ENCODE data around the gene CACNG7. TPM values are rescaled to one million over a fixed set of nuclear protein-coding genes. Genes with fewer than 3 reads are reported as not detected.

The CACNG7 gene
- total RNA-seq, 5 donors from 2014 or later (not counting 1 experiment from before 2014, with no cell fraction given): not detected

- Mint-ChIP-seq H3K27me3 (peaks cover 78 to 81% of the 10 kb centered on the region in 2 donors), H3K27ac (no peak overlapping the region), H3K9me3 (peaks cover 0 to 4% (median 0%) of the 10 kb centered on the region in 3 donors), H3K4me1 (peaks cover 26 to 46% (median 35%) of the 10 kb centered on the region in 3 donors), H3K4me3 (peak overlapping the region in 1 of 3 donors; percentile 16), H3K36me3 (no peaks in the 10 kb centered on the region)
- DNase-seq (no peak), ATAC-seq (replicated peaks in 1 of 4) (no peak)
- no peak overlapping the region for H3K4me3 ChIP-seq (ENCODE audit: control insufficient read depth in 1 of 2, extremely low read depth in 1 of 2, low read length in 1 of 2)
- H3K36me3 ChIP-seq (ENCODE audit: control insufficient read depth in 2 of 2, extremely low read depth in 1 of 2, insufficient read depth in 1 of 2, low read length in 1 of 2): no peaks in the 10 kb centered on the region
- no peaks in the 10 kb centered on the region for H3K9me3 ChIP-seq
- ChIA-PET CTCF (no interaction called here), POLR2A (no interaction called here)
- H3K27ac ChIP-seq (ENCODE audit: low read length): no peak overlapping the region
- WGBS (ENCODE audit: insufficient coverage): 3% methylated on average over 13 of the region's 13 CpGs
- H3K27me3 ChIP-seq (replicated peaks in 1 of 2; ENCODE audit: control insufficient read depth in 2 of 2, extremely low read depth in 1 of 2, insufficient read depth in 2 of 2, low read length in 1 of 2): peaks cover 9 to 86% of the 10 kb centered on the region in 2 experiments
- peaks cover 0 to 33% of the 10 kb centered on the region in 2 experiments for H3K4me1 ChIP-seq (ENCODE audit: control insufficient read depth in 1 of 2, extremely low read depth in 1 of 2, insufficient read depth in 2 of 2, low read length in 2 of 2)
Observed at GRCh38 chr19:53910170-53910518, 1.1 kb downstream of the CACNG7 start.

GRCh38 chr19:53912653-53913052, 3.6 kb downstream of the CACNG7 start:
- H3K4me1 Mint-ChIP-seq: peaks cover 17 to 25% (median 22%) of the 10 kb centered on the region in 3 donors
- no peak overlapping the region for H3K4me3 ChIP-seq (ENCODE audit: control insufficient read depth in 1 of 2, extremely low read depth in 1 of 2, low read length in 1 of 2)
- no peaks in the 10 kb centered on the region for H3K36me3 Mint-ChIP-seq
- no peaks in the 10 kb centered on the region for H3K9me3 ChIP-seq
- DNase-seq: no peak
- peaks cover 70 to 72% of the 10 kb centered on the region in 2 donors for H3K27me3 Mint-ChIP-seq
- POLR2A ChIA-PET: no interaction called here
- ATAC-seq (replicated peaks in 1 of 4): no peak
- peaks cover 7 to 74% of the 10 kb centered on the region in 2 experiments for H3K27me3 ChIP-seq (replicated peaks in 1 of 2; ENCODE audit: control insufficient read depth in 2 of 2, extremely low read depth in 1 of 2, insufficient read depth in 2 of 2, low read length in 1 of 2)
- 77% methylated on average over 16 of the region's 18 CpGs for WGBS (ENCODE audit: insufficient coverage)
- no peak overlapping the region for H3K27ac ChIP-seq (ENCODE audit: low read length)
- H3K27ac Mint-ChIP-seq: peak overlapping the region in 1 of 2 donors; percentile 46
- H3K4me3 Mint-ChIP-seq: no peak overlapping the region
- peaks cover 0 to 4% (median 0%) of the 10 kb centered on the region in 3 donors for H3K9me3 Mint-ChIP-seq
- H3K4me1 ChIP-seq (ENCODE audit: control insufficient read depth in 1 of 2, extremely low read depth in 1 of 2, insufficient read depth in 2 of 2, low read length in 2 of 2): peaks cover 0 to 18% of the 10 kb centered on the region in 2 experiments
- no peaks in the 10 kb centered on the region for H3K36me3 ChIP-seq (ENCODE audit: control insufficient read depth in 2 of 2, extremely low read depth in 1 of 2, insufficient read depth in 1 of 2, low read length in 1 of 2)
- CTCF ChIA-PET: no interaction called here

DNA sequence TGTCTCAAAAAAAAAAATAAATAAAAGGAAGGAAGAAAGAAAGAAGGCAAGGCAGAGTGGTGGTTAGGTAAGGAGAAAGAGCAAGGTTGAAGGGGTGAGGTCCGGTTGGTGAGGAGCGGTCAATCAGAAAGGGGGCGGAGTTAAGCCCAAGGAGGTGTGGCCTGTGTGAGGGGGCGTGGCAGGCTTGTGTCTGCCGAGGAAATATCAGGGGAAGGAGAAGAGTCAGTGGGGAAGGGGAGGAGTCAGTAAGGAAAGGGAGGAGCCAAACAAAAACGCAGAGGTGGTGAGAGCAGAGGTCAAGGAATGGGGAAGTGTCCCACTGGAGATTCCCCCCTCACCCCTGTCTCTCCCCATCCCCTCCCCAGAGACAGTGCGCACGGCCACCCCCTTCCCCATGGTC, 5.9 kb downstream of the CACNG7 start:
- Histone ChIP-seq H3K4me1 (ENCODE audit: control insufficient read depth in 1 of 2, extremely low read depth in 1 of 2, insufficient read depth in 2 of 2, low read length in 2 of 2) (no peaks in the 10 kb centered on the region), H3K9me3 (no peaks in the 10 kb centered on the region), H3K36me3 (ENCODE audit: control insufficient read depth in 2 of 2, extremely low read depth in 1 of 2, insufficient read depth in 1 of 2, low read length in 1 of 2) (no peaks in the 10 kb centered on the region), H3K27ac (ENCODE audit: low read length) (no peak overlapping the region), H3K27me3 (replicated peaks in 1 of 2; ENCODE audit: control insufficient read depth in 2 of 2, extremely low read depth in 1 of 2, insufficient read depth in 2 of 2, low read length in 1 of 2) (peaks cover 7 to 54% of the 10 kb centered on the region in 2 experiments), H3K4me3 (ENCODE audit: control insufficient read depth in 1 of 2, extremely low read depth in 1 of 2, low read length in 1 of 2) (no peak overlapping the region)
- DNase-seq (no peak), ATAC-seq (replicated peaks in 1 of 4) (no peak)
- Mint-ChIP-seq H3K27me3 (peaks cover 56% of the 10 kb centered on the region in 2 donors), H3K36me3 (no peaks in the 10 kb centered on the region), H3K9me3 (peaks cover 0 to 4% (median 0%) of the 10 kb centered on the region in 3 donors), H3K27ac (no peak overlapping the region), H3K4me1 (peaks cover under 1 to 8% (median 7%) of the 10 kb centered on the region in 3 donors), H3K4me3 (no peak overlapping the region)
- WGBS (ENCODE audit: insufficient coverage): 54% methylated on average over 4 of the region's 8 CpGs
- POLR2A ChIA-PET: no interaction called here
- CTCF ChIA-PET: no interaction called here

- 75% methylated on average over 2 of the region's 6 CpGs for WGBS (ENCODE audit: insufficient coverage)
- no peak overlapping the region for H3K27ac Mint-ChIP-seq
- Histone ChIP-seq H3K4me1 (ENCODE audit: control insufficient read depth in 1 of 2, extremely low read depth in 1 of 2, insufficient read depth in 2 of 2, low read length in 2 of 2) (no peaks in the 10 kb centered on the region), H3K27me3 (replicated peaks in 1 of 2; ENCODE audit: control insufficient read depth in 2 of 2, extremely low read depth in 1 of 2, insufficient read depth in 2 of 2, low read length in 1 of 2) (peaks cover 2 to 46% of the 10 kb centered on the region in 2 experiments), H3K9me3 (no peaks in the 10 kb centered on the region), H3K36me3 (ENCODE audit: control insufficient read depth in 2 of 2, extremely low read depth in 1 of 2, insufficient read depth in 1 of 2, low read length in 1 of 2) (no peaks in the 10 kb centered on the region), H3K4me3 (ENCODE audit: control insufficient read depth in 1 of 2, extremely low read depth in 1 of 2, low read length in 1 of 2) (no peak overlapping the region), H3K27ac (ENCODE audit: low read length) (no peak overlapping the region)
- peaks cover 46 to 47% of the 10 kb centered on the region in 2 donors for H3K27me3 Mint-ChIP-seq
- no peak for DNase-seq
- ChIA-PET CTCF (no interaction called here), POLR2A (no interaction called here)
- no peak overlapping the region for H3K4me3 Mint-ChIP-seq
- no peaks in the 10 kb centered on the region for H3K36me3 Mint-ChIP-seq
- no peak for ATAC-seq (replicated peaks in 1 of 4)
- H3K9me3 Mint-ChIP-seq: peaks cover 0 to 4% (median 0%) of the 10 kb centered on the region in 3 donors
- H3K4me1 Mint-ChIP-seq: no peaks in the 10 kb centered on the region
Observed at GRCh38 chr19:53916004-53916403, 6.9 kb downstream of the CACNG7 start.

- Mint-ChIP-seq H3K27me3 (peaks cover 33 to 34% of the 10 kb centered on the region in 2 donors), H3K9me3 (no peaks in the 10 kb centered on the region), H3K4me3 (no peak overlapping the region), H3K36me3 (no peaks in the 10 kb centered on the region), H3K4me1 (no peaks in the 10 kb centered on the region), H3K27ac (no peak overlapping the region)
- no peak for ATAC-seq (replicated peaks in 1 of 4)
- Histone ChIP-seq H3K27ac (ENCODE audit: low read length) (no peak overlapping the region), H3K9me3 (no peaks in the 10 kb centered on the region), H3K27me3 (replicated peaks in 1 of 2; ENCODE audit: control insufficient read depth in 2 of 2, extremely low read depth in 1 of 2, insufficient read depth in 2 of 2, low read length in 1 of 2) (peaks cover 0 to 33% of the 10 kb centered on the region in 2 experiments), H3K4me3 (ENCODE audit: control insufficient read depth in 1 of 2, extremely low read depth in 1 of 2, low read length in 1 of 2) (no peak overlapping the region), H3K4me1 (ENCODE audit: control insufficient read depth in 1 of 2, extremely low read depth in 1 of 2, insufficient read depth in 2 of 2, low read length in 2 of 2) (no peaks in the 10 kb centered on the region), H3K36me3 (ENCODE audit: control insufficient read depth in 2 of 2, extremely low read depth in 1 of 2, insufficient read depth in 1 of 2, low read length in 1 of 2) (no peaks in the 10 kb centered on the region)
- POLR2A ChIA-PET: no interaction called here
- CTCF ChIA-PET: interaction anchor here in 1 of 2 donors (0.6 kb wide), 1 partner anchor 55 kb away, joined by 4 read pairs; no protein-coding TSS in a partner anchor
- WGBS (ENCODE audit: insufficient coverage): 93% methylated on average over 6 of the region's 7 CpGs
- DNase-seq: no peak
Observed at GRCh38 chr19:53917356-53917755, 8.3 kb downstream of the CACNG7 start.

DNA sequence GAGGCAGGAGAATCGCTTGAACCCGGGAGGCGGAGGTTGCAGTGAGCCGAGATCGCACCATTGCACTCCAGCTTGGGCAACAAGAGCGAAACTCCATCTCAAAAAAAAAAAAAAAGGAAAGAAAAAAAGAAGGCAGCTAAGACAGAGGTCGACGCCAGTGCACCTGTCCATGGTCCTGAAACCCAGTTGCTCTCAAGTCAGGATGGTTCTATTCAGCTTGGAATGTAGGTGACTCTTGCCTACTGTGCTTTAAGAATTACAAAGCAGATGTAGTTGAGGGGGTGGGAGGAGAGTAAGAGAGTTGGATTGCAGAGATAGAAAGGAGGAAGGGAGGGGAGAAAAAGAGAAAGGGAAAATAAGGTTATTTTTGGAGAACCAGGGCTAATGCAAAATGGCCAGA, 18.7 kb downstream of the CACNG7 start:
- H3K4me3 ChIP-seq (ENCODE audit: control insufficient read depth in 1 of 2, extremely low read depth in 1 of 2, low read length in 1 of 2): no peak overlapping the region
- ChIA-PET CTCF (no interaction called here), POLR2A (no interaction called here)
- ATAC-seq (replicated peaks in 1 of 4) (no peak), DNase-seq (peak in 23 of 35 experiments; percentile 6 to 71 (median 32))
- Mint-ChIP-seq H3K4me1 (no peaks in the 10 kb centered on the region), H3K27ac (no peak overlapping the region), H3K9me3 (peaks cover 0 to 8% (median 3%) of the 10 kb centered on the region in 3 donors), H3K27me3 (peaks cover 0 to 4% of the 10 kb centered on the region in 2 donors), H3K36me3 (no peaks in the 10 kb centered on the region), H3K4me3 (no peak overlapping the region)
- no peaks in the 10 kb centered on the region for H3K4me1 ChIP-seq (ENCODE audit: control insufficient read depth in 1 of 2, extremely low read depth in 1 of 2, insufficient read depth in 2 of 2, low read length in 2 of 2)
- peaks cover 0 to 7% of the 10 kb centered on the region in 2 experiments for H3K27me3 ChIP-seq (replicated peaks in 1 of 2; ENCODE audit: control insufficient read depth in 2 of 2, extremely low read depth in 1 of 2, insufficient read depth in 2 of 2, low read length in 1 of 2)
- 5% methylated on average over 2 of the region's 8 CpGs for WGBS (ENCODE audit: insufficient coverage)
- H3K27ac ChIP-seq (ENCODE audit: low read length): no peak overlapping the region
- H3K36me3 ChIP-seq (ENCODE audit: control insufficient read depth in 2 of 2, extremely low read depth in 1 of 2, insufficient read depth in 1 of 2, low read length in 1 of 2): no peaks in the 10 kb centered on the region
- no peaks in the 10 kb centered on the region for H3K9me3 ChIP-seq

GRCh38 chr19:53936029-53936428, 27.0 kb downstream of the CACNG7 start:
- no peak overlapping the region for H3K4me3 Mint-ChIP-seq
- no peaks in the 10 kb centered on the region for H3K36me3 ChIP-seq (ENCODE audit: control insufficient read depth in 2 of 2, extremely low read depth in 1 of 2, insufficient read depth in 1 of 2, low read length in 1 of 2)
- no peaks in the 10 kb centered on the region for H3K9me3 Mint-ChIP-seq
- peaks cover 4 to 11% of the 10 kb centered on the region in 2 experiments for H3K27me3 ChIP-seq (replicated peaks in 1 of 2; ENCODE audit: control insufficient read depth in 2 of 2, extremely low read depth in 1 of 2, insufficient read depth in 2 of 2, low read length in 1 of 2)
- H3K36me3 Mint-ChIP-seq: no peaks in the 10 kb centered on the region
- H3K4me3 ChIP-seq (ENCODE audit: control insufficient read depth in 1 of 2, extremely low read depth in 1 of 2, low read length in 1 of 2): no peak overlapping the region
- 72% methylated on average over 2 of the region's 7 CpGs for WGBS (ENCODE audit: insufficient coverage)
- POLR2A ChIA-PET: no interaction called here
- CTCF ChIA-PET: interaction anchor here in 1 of 2 donors (0.6 kb wide), 1 partner anchor 34 kb away, joined by 11 read pairs; no protein-coding TSS in a partner anchor
- H3K27ac ChIP-seq (ENCODE audit: low read length): no peak overlapping the region
- no peaks in the 10 kb centered on the region for H3K4me1 ChIP-seq (ENCODE audit: control insufficient read depth in 1 of 2, extremely low read depth in 1 of 2, insufficient read depth in 2 of 2, low read length in 2 of 2)
- no peaks in the 10 kb centered on the region for H3K4me1 Mint-ChIP-seq
- ATAC-seq (replicated peaks in 1 of 4): no peak
- H3K9me3 ChIP-seq: no peaks in the 10 kb centered on the region
- no peak for DNase-seq
- H3K27me3 Mint-ChIP-seq: peaks cover 26 to 32% of the 10 kb centered on the region in 2 donors
- no peak overlapping the region for H3K27ac Mint-ChIP-seq

Measured in T-cell (primary cell).